OCI-LY7 (cell line): ENCODE results near the gene ANKRD35. TPM values are rescaled to one million over a fixed set of nuclear protein-coding genes. Genes with fewer than 3 reads are reported as not detected.

Experiments used
- BruUV-seq: library from RNA; stranded (reverse); fragments of 400-500 nt; replicated peaks from 2 replicates; lab custom pipeline; 2021; lab: Mats Ljungman, UMichigan
- CTCF ChIA-PET: fragments of 300-600 bp; sonication (Branson Sonifier 250); formaldehyde crosslinking; loops from one replicate; lab custom pipeline; 2022; ENCODE audit warnings: antibody characterized with exemption; ENCODE audit not compliant: unreplicated experiment; lab: Charles Lee
- POLR2A ChIA-PET: fragments of 300-600 bp; sonication (Branson Sonifier 250); formaldehyde crosslinking; loops from one replicate; lab custom pipeline; 2022; ENCODE audit warnings: antibody characterized with exemption; lab: Charles Lee
- DNase-seq: peaks from one replicate; pipeline ENCODE4 v3.0.0-alpha.2; 2015; ENCODE audit warnings: low spot score
- H2AFZ ChIP-seq: fragments of 200-600 bp; sonication (generic), shearing (Covaris generic); 2 replicates; pipeline ENCODE4 v1.6.1; 2014; ENCODE audit warnings: mild to moderate bottlenecking, antibody characterized with exemption, low read length, moderate library complexity
- H3K27ac ChIP-seq: fragments of 200-600 bp; sonication (generic); 2 replicates; pipeline ENCODE4 v1.5.1; 2014; ENCODE audit warnings: mixed run types, low read depth, mild to moderate bottlenecking, moderate library complexity, low read length, inconsistent platforms; ENCODE audit not compliant: poor library complexity, severe bottlenecking
- H3K36me3 ChIP-seq: fragments of 200-600 bp; sonication (generic); 2 replicates; pipeline ENCODE4 v1.6.1; 2014; ENCODE audit warnings: mild to moderate bottlenecking, antibody characterized with exemption, low read length, moderate library complexity, mixed read lengths; ENCODE audit not compliant: insufficient read depth
- H3K4me1 ChIP-seq: fragments of 200-600 bp; sonication (generic); 2 replicates; pipeline ENCODE4 v1.5.1; 2014; ENCODE audit warnings: mild to moderate bottlenecking, low read length; ENCODE audit not compliant: insufficient read depth, poor library complexity, severe bottlenecking
- H3K4me2 ChIP-seq: fragments of 200-600 bp; sonication (generic); 2 replicates; pipeline ENCODE4 v1.6.1; 2014; ENCODE audit warnings: mild to moderate bottlenecking, low read length
- H3K4me3 ChIP-seq: fragments of 200-600 bp; sonication (generic); 2 replicates; pipeline ENCODE4 v1.5.1; 2014; ENCODE audit warnings: mild to moderate bottlenecking, low read depth, low read length; ENCODE audit not compliant: poor library complexity, severe bottlenecking
- H3K79me2 ChIP-seq: fragments of 200-600 bp; sonication (generic); 2 replicates; pipeline ENCODE4 v1.6.1; 2016; ENCODE audit warnings: low read depth, mild to moderate bottlenecking, low read length, moderate library complexity, mixed read lengths; ENCODE audit not compliant: insufficient read depth
- H3K9me2 ChIP-seq: fragments of 200-600 bp; sonication (generic); 2 replicates; pipeline ENCODE4 v1.6.1; 2016; ENCODE audit warnings: mild to moderate bottlenecking, low read length, mixed read lengths; ENCODE audit not compliant: insufficient read depth
- H3K9me3 ChIP-seq: fragments of 200-600 bp; sonication (generic); 2 replicates; pipeline ENCODE4 v1.6.1; 2014; ENCODE audit warnings: mild to moderate bottlenecking, mixed run types, low read length, mixed read lengths
- H4K20me1 ChIP-seq: fragments of 200-600 bp; sonication (generic); 2 replicates; pipeline ENCODE4 v1.6.1; 2014; ENCODE audit warnings: mild to moderate bottlenecking, antibody characterized with exemption, low read length, moderate library complexity, mixed read lengths; ENCODE audit not compliant: insufficient read depth
- EZH2phosphoT487 ChIP-seq: fragments of 200-600 bp; sonication (generic); IDR thresholded peaks from 2 replicates; pipeline ENCODE4 v1.6.1; 2018; ENCODE audit warnings: low read depth, borderline replicate concordance, mild to moderate bottlenecking, mixed run types, antibody characterized with exemption, low read length, moderate library complexity, mixed read lengths
- intact Hi-C: fragments of 100-400 bp; cut with micrococcal nuclease; formaldehyde crosslinking; loops from one replicate; pipeline ENCODE4 v1.10.0; 2022; ENCODE audit not compliant: unreplicated experiment
- total RNA-seq, 2 experiments: library from RNA; depleted of rRNA in 1 of 2; stranded (reverse); fragments of >200 nt in 1 of 2; shearing (Covaris generic) in 1 of 2; gene quantifications; 2 replicates each; pipeline ENCODE4 v1.2.3, GENCODE V29; 2014 to 2022
- TF ChIP-seq, protein P1 (sequence below): fragments of 200-600 bp; sonication (generic); conservative IDR thresholded peaks from 2 replicates; pipeline ENCODE4 v1.5.1; 2014; ENCODE audit warnings: mild to moderate bottlenecking, antibody characterized with exemption, low read length, moderate library complexity, mixed read lengths

The ANKRD35 gene
- total RNA-seq, 2 experiments from 2014 or later = not detected

DNA sequence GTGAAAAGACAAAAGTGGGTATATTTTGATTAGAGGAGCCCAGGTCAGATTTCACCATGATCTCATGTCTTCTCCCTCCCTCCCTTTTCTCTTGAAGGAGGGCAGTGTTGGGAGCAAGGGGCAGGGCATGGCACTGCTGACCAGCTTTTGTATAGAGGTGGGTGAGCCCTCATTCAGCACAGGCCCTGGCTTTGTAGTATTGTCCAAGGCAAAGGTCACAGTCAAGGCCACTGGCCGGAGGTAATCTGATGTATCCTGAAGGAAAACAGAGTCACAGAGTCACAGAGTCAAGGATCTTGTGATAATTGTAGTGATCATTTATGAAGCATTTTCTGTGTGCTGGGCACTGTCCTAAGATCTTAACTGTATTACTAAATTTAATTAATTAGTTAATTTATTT is 12.3 kb upstream of the ANKRD35 start:
- no TSS peak for BruUV-seq
- Histone ChIP-seq H3K27ac (no peak overlapping the region), H2AFZ (no peak overlapping the region), H4K20me1 (no peaks in the 10 kb centered on the region), H3K36me3 (no peaks in the 10 kb centered on the region), H3K79me2 (no peaks in the 10 kb centered on the region), H3K4me2 (no peak overlapping the region), H3K4me1 (no peaks in the 10 kb centered on the region), H3K4me3 (no peak overlapping the region), H3K9me2 (no peaks in the 10 kb centered on the region), H3K9me3 (no peaks in the 10 kb centered on the region)
- POLR2A ChIA-PET = no interaction called here
- CTCF ChIA-PET = no interaction called here
- DNase-seq = no peak
- intact Hi-C loops = no loop called here
- no peak for TF ChIP-seq EZH2phosphoT487
- TF ChIP-seq, protein P1, sequence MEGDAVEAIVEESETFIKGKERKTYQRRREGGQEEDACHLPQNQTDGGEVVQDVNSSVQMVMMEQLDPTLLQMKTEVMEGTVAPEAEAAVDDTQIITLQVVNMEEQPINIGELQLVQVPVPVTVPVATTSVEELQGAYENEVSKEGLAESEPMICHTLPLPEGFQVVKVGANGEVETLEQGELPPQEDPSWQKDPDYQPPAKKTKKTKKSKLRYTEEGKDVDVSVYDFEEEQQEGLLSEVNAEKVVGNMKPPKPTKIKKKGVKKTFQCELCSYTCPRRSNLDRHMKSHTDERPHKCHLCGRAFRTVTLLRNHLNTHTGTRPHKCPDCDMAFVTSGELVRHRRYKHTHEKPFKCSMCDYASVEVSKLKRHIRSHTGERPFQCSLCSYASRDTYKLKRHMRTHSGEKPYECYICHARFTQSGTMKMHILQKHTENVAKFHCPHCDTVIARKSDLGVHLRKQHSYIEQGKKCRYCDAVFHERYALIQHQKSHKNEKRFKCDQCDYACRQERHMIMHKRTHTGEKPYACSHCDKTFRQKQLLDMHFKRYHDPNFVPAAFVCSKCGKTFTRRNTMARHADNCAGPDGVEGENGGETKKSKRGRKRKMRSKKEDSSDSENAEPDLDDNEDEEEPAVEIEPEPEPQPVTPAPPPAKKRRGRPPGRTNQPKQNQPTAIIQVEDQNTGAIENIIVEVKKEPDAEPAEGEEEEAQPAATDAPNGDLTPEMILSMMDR = no peak

DNA sequence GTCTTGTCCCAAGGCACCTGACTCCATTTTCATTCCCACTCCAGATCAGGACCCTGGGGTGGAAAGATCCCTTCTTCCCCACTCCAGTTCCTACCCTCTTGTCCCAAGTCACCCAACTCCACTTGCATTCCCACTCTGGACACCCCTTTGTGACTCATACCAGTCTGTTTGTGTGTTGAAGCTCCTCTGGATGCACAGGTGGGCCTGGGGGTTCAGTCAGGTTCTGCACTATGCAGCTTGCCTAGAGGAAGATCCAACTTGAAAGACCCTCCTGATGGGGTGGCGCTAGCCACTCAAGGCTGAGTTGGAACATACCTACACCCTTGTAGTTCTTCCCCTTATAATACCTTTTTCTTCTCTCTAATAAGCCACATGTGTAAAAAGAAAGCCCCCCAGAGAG is 9.8 kb upstream of the ANKRD35 start:
- H3K36me3 ChIP-seq = no peaks in the 10 kb centered on the region
- no peaks in the 10 kb centered on the region for H3K79me2 ChIP-seq
- H3K27ac ChIP-seq = no peak overlapping the region
- H2AFZ ChIP-seq = no peak overlapping the region
- no peak overlapping the region for H3K4me3 ChIP-seq
- H3K9me3 ChIP-seq = no peaks in the 10 kb centered on the region
- no TSS peak for BruUV-seq
- H4K20me1 ChIP-seq = no peaks in the 10 kb centered on the region
- DNase-seq = no peak
- TF ChIP-seq, protein P1 = no peak
- no peak for TF ChIP-seq EZH2phosphoT487
- ChIA-PET CTCF (no interaction called here), POLR2A (interaction anchor here (0.7 to 1.3 kb wide), 3 partner anchors 15 to 115 kb away, joined by 3 to 4 read pairs (median 4); no protein-coding TSS in a partner anchor)
- H3K4me1 ChIP-seq = no peaks in the 10 kb centered on the region
- no peak overlapping the region for H3K4me2 ChIP-seq
- intact Hi-C loops = no loop called here
- no peaks in the 10 kb centered on the region for H3K9me2 ChIP-seq

DNA sequence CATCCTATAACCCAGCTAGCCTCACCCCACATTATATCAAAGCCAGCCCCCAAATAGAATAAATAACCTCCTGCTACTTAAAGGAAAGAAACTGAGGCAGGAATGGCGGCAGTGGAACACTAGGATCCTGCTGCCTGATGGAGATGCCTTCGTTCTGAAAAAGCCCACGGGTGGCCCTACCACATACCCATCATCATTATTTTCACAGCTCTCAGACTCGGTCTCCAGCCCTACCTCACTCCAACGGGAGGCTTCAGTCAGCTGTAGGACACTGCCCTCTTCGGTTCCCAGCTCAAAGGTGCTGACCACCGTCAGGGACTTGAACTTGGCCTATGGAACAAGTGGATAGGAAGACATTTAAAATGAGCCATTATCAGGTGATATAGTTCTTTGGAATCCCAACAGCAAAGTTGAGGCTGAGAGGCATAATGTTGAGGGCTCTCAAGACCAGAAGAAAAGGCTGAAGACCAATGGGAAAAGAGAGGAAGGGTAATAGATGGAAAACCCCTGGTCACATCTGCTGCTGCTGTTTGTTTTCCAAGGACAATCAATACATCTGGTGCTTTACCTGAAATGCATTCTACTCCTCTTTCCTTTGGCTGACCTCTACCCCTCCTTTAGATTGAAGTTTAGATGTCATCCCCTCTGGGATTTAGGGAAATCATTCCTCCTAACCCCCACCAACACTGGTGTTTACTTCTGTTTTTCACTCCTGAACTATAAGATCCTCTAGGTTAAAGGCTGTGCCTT is 7.8 kb upstream of the ANKRD35 start:
- TF ChIP-seq, protein P1 = no peak
- no peak for TF ChIP-seq EZH2phosphoT487
- CTCF ChIA-PET = no interaction called here
- intact Hi-C loops = no loop called here
- BruUV-seq = no TSS peak
- H3K4me2 ChIP-seq = no peak overlapping the region
- no peaks in the 10 kb centered on the region for H3K9me2 ChIP-seq
- no peak overlapping the region for H2AFZ ChIP-seq
- H3K27ac ChIP-seq = no peak overlapping the region
- H3K36me3 ChIP-seq = no peaks in the 10 kb centered on the region
- no peaks in the 10 kb centered on the region for H4K20me1 ChIP-seq
- H3K4me1 ChIP-seq = no peaks in the 10 kb centered on the region
- no peaks in the 10 kb centered on the region for H3K79me2 ChIP-seq
- no peaks in the 10 kb centered on the region for H3K9me3 ChIP-seq
- POLR2A ChIA-PET = no interaction called here
- no peak overlapping the region for H3K4me3 ChIP-seq
- DNase-seq = no peak
